22Rv1 (cell line): ENCODE data around the gene SMG9.

ENCODE experiments used
- CTCF ChIP-seq: fragments of 450-650 bp; IDR thresholded peaks from 2 replicates; pipeline ENCODE4 v1.5.1; 2017; ENCODE audit warnings: mild to moderate bottlenecking
- ZFX ChIP-seq: fragments of 450-650 bp; IDR thresholded peaks from 2 replicates; pipeline ENCODE4 v1.6.1; 2017; ENCODE audit warnings: antibody characterized with exemption, borderline replicate concordance

- TF ChIP-seq CTCF (no peak), ZFX (no peak)
Measured at GRCh38 chr19:43780706-43781525, 26.2 kb upstream of the SMG9 start, which contains the start of gene KCNN4.
